Neural cell (in vitro differentiated cells): Measurements from ENCODE around the gene PIAS1.

Experiments used
- CTCF ChIP-seq: fragments of 450-650 bp; IDR thresholded peaks from 2 replicates; pipeline ENCODE4 v1.5.1; 2014; ENCODE audit warnings: antibody characterized with exemption, mild to moderate bottlenecking, moderate library complexity; ENCODE audit not compliant: poor library complexity, severe bottlenecking
- EP300 ChIP-seq: fragments of 450-650 bp; conservative IDR thresholded peaks from 2 replicates; pipeline ENCODE4 v1.6.1; 2014; ENCODE audit warnings: antibody characterized with exemption, mild to moderate bottlenecking, moderate library complexity; ENCODE audit not compliant: poor library complexity, severe bottlenecking
- EZH2 ChIP-seq: fragments of 200-600, 300-800 bp; shearing (Covaris generic), sonication (generic); IDR thresholded peaks from 2 replicates; pipeline ENCODE4 v1.6.1; 2014; ENCODE audit warnings: antibody characterized with exemption, low read length, borderline replicate concordance, mild to moderate bottlenecking; ENCODE audit not compliant: insufficient read depth, poor library complexity, severe bottlenecking
- POLR2AphosphoS5 ChIP-seq: IDR thresholded peaks from 2 replicates; pipeline ENCODE4 v1.6.1; 2012
- REST ChIP-seq: IDR thresholded peaks from 2 replicates; pipeline ENCODE4 v1.6.1; 2012; ENCODE audit warnings: borderline replicate concordance

- TF ChIP-seq CTCF = no peak
- TF ChIP-seq EZH2 = no peak
- no peak for TF ChIP-seq EP300
- no peak for TF ChIP-seq REST
- TF ChIP-seq POLR2AphosphoS5 = no peak
Measured at GRCh38 chr15:68023307-68024101, 30.6 kb upstream of the PIAS1 start.
